ENCODE measurements around the gene PFN2.
"Not testable (repeated sequence)": the region's sequence is repeated elsewhere in the genome, so short reads cannot be mapped to it uniquely, and the experiment has no call there.

PFN2 gene

GRCh38 chr3:149968216-149968615 is 2.5 kb downstream of the PFN2 start:
- DNase-seq (ENCODE audit: low read depth) = no peak

GRCh38 chr3:149967086-149967685 is 3.5 kb downstream of the PFN2 start:
- DNase-seq (ENCODE audit: low read depth) = no peak

GRCh38 chr3:149965278-149965677 is 5.4 kb downstream of the PFN2 start:
- DNase-seq (ENCODE audit: low read depth) = no peak

- no peak for DNase-seq (ENCODE audit: low read depth)
These were observed 6.4 kb downstream of the PFN2 start for GRCh38 chr3:149964291-149964690.

- no peak for DNase-seq (ENCODE audit: low read depth)
These were observed 7.2 kb downstream of the PFN2 start for GRCh38 chr3:149963485-149963884.

GRCh38 chr3:149959443-149959842 is 11.3 kb downstream of the PFN2 start:
- DNase-seq (ENCODE audit: low read depth) = no peak

- DNase-seq (ENCODE audit: low read depth) = no peak
These were observed 12.4 kb downstream of the PFN2 start for GRCh38 chr3:149958171-149958796.

GRCh38 chr3:149957361-149958125 is 13.2 kb downstream of the PFN2 start:
- no peak for DNase-seq (ENCODE audit: low read depth)

- DNase-seq (ENCODE audit: low read depth) = no peak
These were observed 15.2 kb downstream of the PFN2 start for GRCh38 chr3:149955449-149955848.

GRCh38 chr3:149954812-149955211 is 15.9 kb downstream of the PFN2 start:
- DNase-seq (ENCODE audit: low read depth) = no peak

- DNase-seq (ENCODE audit: low read depth) = no peak
These were observed 21.5 kb downstream of the PFN2 start for GRCh38 chr3:149949181-149949580.

- DNase-seq (ENCODE audit: low read depth) = no peak
These were observed 23.5 kb downstream of the PFN2 start for GRCh38 chr3:149947231-149947630.

GRCh38 chr3:149943966-149944365 is 26.7 kb downstream of the PFN2 start:
- not testable (repeated sequence) for DNase-seq (ENCODE audit: low read depth)

- DNase-seq (ENCODE audit: low read depth) = no peak
These were observed 28.3 kb downstream of the PFN2 start for GRCh38 chr3:149942409-149942808.

GRCh38 chr3:149941946-149942345 is 28.7 kb downstream of the PFN2 start:
- DNase-seq (ENCODE audit: low read depth) = no peak

- DNase-seq (ENCODE audit: low read depth) = no peak
These were observed 29.5 kb downstream of the PFN2 start for GRCh38 chr3:149941186-149941585.

GRCh38 chr3:149938392-149939055 is 32.2 kb downstream of the PFN2 start:
- DNase-seq (ENCODE audit: low read depth) = not testable (repeated sequence)

- DNase-seq (ENCODE audit: low read depth) = no peak
These were observed 33.9 kb downstream of the PFN2 start for GRCh38 chr3:149936812-149937230.

- no peak for DNase-seq (ENCODE audit: low read depth)
These were observed 36.2 kb downstream of the PFN2 start for GRCh38 chr3:149934524-149934923.

- DNase-seq (ENCODE audit: low read depth) = no peak
These were observed 36.8 kb downstream of the PFN2 start for GRCh38 chr3:149933858-149934257.

- no peak for DNase-seq (ENCODE audit: low read depth)
These were observed 37.7 kb downstream of the PFN2 start for GRCh38 chr3:149933008-149933407.

GRCh38 chr3:149920119-149920518 is 50.6 kb downstream of the PFN2 start:
- DNase-seq (ENCODE audit: low read depth) = no peak

GRCh38 chr3:149919509-149919908 is 51.2 kb downstream of the PFN2 start:
- DNase-seq (ENCODE audit: low read depth) = no peak
